HG03520 (cell line): ENCODE data around the gene GADD45G.

ENCODE experiments used
- ATAC-seq: cut with Tn5 transposase; IDR thresholded peaks from one replicate; pipeline ENCODE4 v1.9.1; 2021; ENCODE audit warnings: mild to moderate bottlenecking, moderate library complexity; ENCODE audit not compliant: unreplicated experiment

GADD45G gene

DNA sequence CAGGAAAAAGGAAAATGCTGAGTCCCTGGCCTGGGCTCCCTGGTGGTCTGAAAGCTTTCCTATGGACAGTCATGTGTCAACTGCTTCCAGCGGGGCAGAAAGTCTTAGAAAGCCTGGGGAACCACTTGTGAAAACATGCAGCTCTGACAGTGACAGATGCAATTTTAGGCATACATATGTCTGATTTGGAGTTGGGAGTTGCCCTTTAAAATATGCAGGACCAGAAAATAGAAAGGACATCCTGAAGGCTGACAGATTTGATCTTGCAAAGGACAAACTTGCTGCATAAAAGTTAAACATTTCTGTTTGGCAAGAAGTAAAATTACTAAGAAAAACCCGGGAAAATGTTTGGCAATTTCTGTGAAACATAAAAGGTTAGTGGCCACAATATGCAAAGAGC lies 23.8 kb downstream of the GADD45G start:
- no peak for ATAC-seq

DNA sequence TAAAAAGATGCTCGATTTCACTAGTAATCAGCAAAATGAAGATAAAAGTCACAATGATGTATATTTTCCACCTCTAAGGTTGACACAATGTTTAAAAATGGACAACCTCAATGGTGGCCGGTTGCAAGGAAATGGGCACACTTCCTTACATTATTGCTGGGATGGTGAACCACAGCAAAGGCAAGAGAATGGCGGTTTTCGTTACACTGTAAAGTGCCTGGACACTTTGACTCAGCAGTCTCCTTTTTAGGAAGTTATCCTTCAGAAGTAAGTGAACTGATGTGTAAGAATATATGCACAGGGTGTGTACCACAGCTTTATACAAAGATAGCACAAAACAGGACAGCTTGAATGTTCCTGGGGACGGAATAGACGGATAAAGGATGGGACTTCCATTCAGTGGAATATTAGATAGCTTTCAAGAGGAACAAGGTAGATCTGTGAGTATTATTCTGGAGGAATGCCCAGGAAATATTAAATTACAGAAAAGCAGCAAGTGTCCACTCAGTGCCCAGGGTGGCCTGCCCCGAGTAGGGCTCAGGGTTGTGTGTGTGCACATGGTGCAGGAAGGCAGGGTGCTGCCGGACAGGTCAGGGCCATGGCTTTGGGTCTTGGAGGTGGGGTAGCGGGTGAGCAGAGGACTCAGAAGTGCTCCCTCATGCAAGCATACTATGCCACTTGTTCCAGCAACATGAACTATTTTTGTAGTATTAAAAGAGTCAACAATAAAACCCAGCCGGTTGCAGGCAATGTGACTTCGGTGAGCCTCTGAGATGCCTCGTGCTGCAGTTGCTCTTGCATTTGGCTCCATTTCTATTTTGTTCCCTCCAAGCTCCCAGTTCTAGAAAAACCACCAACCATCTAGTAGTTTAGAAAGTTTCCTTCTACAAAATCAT lies 24.5 kb downstream of the GADD45G start:
- ATAC-seq, result no peak

DNA sequence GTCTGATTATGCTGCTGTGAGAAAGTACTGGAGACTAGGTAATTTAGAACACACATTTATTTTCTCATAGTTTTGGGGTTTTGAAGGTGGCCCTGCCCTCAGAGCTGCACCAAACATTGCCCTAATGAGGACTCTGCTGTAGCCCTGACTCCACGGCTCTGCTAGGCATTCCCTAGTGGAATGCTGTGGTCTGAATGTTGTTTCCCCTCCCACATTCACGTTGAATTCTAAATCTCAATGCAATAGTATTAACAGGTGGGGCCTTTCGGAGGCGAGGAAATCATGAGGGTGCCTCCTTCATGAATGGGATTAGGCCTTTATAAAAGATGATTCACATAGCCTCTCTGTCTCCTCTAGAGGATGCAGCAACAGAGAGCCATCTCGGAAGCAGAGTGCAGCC lies 25.7 kb downstream of the GADD45G start:
- no peak for ATAC-seq

DNA sequence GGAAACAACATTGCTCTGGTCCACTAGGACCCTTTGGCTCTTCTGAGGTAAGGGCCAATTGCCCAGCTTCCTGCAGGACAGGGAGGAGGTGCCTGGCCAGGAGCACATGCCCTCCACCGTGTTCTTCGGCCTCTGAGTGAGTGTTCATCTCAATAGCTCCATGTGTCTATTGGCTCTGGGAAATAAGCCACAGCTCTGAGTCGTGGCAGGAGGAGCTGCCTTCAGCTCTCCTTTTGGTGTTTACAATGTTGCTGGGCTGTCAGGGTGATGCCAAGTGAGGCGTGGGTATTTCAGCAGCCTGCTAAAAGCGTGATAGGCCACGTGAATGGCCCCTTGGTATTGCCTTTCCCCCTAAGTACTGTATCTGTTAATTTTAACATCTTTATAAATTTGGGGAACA lies 26.6 kb downstream of the GADD45G start:
- no peak for ATAC-seq

DNA sequence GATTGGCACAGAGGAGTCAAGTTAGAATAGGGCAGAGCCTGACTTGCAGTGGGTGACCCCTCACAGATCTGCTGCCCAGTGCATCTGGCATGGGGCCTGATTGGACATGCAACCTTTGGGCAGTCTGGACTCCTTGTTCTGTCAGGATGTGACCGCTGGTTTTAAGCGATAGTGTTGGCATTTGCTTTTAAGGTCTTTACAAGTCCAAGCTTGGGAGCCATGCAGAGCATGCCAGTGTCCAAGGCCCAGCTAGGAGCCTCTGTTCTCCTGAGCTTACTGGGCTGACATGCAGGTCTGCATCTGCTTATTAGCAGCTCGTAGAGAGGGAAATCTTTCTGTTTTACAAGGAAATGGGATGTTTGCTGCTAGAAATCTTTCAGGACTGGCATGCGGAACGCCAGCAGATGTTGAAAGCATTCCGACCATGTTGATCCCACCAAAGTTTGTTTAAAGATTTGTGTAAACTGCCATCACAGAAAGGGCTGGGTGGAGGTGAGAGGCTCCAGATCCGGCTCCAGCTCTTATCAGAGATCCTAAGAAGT lies 27.5 kb downstream of the GADD45G start:
- no peak for ATAC-seq

DNA sequence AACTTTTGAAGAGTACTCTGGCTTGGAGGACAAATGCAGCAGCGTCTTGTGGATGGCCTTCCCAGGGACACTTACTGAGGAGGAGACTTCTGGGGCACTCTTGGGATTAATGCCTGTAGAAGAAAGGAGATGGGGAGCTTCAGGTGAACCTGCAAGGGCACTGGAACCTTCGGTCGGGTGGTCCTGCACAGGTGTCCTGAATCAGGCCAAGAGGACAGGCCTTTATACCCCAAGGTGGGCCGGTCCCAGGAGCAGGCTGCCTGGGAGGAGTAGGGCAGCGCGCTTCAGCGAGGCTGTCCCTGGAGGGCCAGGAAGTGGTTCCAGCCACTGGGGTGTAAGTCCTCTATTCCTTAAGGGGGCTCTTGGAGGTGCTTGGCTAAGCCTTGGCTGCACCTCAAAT lies 27.9 kb downstream of the GADD45G start:
- no peak for ATAC-seq

DNA sequence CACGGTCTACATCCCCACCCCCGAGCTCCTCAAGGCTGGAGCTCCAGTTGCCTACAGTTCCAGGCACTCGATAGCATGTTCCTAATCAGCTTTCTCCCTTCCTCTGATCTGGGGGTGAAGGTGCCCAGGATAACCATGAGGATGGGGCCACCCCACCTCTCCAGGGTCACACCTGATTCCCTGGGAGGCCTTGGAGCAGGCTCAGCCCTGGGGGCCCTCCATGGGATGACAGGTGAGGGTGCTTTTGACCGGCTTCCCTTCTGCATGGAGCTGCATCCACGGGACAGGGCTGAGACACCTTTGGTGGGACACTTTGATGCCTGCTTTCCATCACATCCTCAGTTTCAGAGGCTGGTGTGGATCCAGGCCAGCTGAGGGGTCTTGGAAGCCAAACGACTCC lies 28.6 kb downstream of the GADD45G start:
- ATAC-seq, result no peak

DNA sequence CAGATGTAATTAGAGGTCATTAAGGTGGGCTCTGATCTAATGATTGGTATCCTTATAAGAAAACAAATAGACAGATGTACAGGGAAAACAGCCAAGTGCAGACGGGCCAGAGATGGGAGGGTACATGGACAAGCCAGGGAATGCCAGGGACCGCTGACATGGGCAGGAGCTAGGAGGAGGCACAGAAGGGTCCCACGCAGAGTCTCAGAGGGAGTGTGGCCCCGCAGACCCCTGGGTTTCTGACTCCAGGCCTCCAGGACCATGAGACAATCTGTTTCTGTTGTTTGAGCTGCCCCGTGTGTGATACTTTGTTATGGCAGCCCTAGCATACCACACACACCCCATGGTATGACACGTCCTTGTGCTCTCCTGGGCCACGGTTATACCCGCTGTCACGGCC lies 29.1 kb downstream of the GADD45G start:
- ATAC-seq, result no peak

DNA sequence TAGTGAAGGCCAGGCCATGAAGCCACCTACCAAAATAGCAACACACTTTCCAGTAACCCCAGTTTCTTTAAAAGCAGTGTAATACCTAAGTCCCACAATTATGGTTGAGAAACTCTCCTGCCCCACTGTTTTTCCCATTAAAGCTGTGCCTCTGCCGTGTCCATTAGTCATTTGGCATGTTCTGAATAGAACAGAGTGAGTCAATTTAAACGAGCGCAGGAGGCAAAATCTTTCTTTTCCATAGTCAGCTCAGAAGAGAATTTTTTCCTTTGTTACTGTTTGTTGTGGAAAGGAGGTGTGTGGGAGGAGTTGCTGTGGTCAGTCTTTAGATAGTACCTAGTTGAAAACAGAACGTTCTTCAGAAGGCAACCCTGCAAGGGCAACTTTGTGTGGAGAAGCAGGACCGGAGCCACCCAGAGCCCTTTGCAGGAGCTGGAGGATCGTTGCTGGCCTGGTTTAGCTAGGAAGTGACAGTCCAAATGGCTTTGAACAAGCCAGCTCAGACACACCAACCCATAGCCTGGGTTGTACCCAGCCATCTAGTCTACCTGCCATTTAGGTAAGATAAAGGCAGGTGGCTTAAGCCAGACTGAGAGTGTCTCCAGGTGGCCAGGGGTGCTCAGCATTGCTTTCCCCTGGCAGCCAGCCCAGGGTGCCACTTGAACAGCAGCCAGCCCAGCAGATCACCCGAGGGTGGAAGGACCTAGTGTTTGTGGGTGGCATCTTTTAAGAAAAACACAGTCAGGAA lies 30.4 kb downstream of the GADD45G start:
- ATAC-seq, result no peak

DNA sequence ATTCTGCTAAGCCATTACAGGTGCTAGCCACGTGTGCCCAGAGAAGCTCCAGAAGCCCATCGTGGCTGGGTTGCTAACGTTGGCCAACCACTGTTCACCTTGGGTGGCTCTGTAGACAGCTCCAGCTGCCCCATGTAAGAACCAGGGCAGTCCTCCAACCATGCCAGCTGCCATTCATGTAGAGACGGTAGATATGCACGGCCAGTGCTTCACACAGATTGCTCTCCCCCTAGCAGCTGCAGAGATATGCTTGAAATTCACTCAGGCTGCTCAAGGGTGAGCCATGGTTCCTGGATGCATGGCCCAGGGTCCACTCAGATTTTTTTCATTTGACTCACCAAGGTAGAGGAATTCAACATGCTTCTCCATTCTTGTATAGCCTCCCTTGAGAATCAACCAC lies 31.0 kb downstream of the GADD45G start:
- ATAC-seq, result no peak

DNA sequence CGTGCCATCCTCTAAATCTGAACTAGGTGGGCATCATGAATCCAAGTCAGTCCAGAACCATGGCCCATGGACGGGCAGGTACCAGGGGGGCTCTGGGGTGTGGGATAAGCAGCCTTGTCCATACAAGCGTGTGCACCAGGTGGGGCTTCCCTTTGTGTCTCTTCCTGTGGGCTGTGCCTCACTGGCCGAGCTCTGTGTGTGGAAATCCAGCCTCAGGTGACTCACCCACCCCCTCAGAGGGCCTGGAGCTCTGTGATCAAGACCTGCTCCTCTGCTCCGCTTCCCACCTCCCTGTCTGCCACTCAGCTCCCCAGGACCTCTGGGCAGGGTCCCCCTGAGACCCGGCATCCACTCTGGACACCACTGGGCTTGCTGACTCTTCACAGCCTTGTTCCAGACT lies 33.0 kb downstream of the GADD45G start:
- no peak for ATAC-seq

DNA sequence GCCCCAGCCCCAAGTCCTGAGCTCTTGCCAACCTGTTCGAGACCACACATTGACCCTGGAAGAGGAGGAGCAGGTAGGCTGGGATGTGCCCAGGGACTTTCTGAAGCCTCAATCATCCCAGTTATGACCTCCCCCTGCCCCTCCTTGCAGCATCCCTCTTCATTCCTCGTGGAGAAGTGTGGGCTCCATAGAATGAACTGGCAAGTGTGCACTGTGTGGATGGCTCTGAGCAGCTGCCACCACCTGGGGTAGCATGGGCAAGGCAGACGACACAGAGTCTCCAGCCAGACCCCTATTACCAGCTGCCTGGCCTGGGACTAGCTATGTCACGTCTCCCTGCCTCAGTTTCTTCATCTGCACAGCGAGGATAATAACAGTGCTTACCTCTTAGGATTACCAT lies 33.5 kb downstream of the GADD45G start:
- ATAC-seq, result no peak

DNA sequence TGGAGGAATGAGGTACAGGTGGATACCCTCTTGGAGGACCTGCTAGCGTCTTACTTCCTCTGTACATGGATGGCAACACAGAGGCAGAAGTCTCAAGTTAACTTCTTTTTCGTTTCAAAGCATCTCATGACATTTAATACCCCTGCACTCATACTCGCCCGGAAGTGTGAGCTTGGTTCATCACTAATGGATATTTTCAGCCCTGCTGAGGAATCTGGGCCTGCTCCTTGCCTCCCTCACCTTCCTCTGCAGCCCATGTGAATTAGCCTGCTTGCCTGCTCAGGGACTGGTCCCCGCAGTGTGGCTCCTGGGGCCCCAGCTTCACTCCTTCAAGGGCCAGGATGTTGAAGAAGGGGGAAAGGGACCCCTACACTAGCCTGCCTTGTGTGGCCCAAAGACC lies 34.1 kb downstream of the GADD45G start:
- ATAC-seq, result no peak

DNA sequence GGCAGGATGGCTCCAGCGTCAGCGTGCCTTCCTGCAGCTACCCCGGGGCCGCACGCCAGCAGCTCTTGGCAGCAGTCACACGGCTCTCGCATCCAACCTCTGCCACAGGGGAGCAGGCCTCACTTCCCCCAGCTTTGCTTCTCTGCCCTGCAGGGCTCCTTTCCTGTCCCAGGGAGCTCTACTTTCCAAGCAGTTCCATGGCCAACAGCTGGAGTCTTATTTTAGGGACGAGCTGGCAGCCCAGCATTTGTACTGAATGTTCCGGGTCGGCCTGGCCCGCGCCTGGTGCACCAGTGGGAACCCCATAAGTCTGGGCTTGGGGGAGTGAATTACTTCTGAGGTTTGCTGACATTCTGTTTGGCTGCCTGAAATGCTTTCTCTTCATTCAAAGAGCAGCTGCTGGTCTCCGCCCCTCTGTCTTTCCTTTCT lies 34.6 kb downstream of the GADD45G start:
- ATAC-seq, result no peak

DNA sequence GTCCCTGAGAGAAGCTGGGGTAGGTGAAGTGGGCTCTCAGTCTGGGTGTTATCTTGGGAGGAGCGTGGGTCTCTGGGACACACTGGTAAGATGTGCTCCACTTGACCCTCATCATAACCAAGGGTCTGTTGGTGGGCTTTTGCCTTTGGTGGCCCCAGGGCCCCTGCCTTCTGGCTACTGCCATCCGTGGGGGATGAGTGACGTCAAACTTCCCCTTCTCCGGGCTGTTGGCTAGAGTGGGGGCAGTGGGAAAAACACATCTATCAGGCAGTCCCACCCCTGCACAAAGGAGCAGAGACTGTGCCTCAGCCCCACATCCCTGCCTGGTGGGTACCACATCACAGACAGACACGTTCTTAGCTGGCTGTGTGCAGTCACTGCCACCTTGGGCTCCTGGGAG lies 35.1 kb downstream of the GADD45G start:
- no peak for ATAC-seq

DNA sequence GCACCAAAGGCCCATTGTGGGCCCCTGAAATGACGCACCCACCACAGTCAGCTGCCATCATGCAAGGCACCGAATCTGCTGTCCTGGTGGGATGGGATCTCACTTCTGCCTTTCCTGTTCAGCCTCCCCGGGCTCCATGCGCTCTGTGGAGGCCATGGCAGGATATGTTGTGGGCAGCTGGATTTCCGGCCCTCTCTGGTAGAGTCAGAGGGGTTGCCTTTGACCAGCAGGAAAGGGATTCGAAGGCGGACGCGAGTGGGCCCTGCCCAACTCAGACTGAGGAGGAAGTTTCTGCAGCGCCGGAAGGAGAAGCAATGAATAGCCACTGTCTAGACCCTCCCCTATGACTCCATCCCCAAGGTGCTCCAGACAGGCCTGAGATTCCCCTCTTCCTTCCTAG lies 35.5 kb downstream of the GADD45G start:
- ATAC-seq, result no peak

DNA sequence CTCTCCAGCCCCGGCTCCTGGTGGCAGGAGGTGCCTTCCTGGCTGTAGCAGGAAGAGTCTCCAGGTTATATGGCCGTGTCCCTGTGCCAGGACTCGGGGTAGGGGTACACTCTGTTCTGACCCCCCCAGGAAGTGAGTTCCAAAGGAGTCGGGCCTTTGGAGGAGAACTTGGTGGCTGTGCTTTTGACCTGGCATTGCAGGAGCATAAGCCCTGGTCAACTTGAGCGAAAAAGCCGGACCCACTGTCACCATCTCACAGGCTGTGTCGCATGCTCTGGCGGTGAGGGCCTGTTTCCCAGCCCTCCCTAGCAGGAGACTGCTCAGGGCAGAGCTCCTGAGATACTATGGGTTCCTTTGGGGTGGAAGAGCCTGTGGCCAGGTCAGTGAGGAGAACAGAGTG lies 36.0 kb downstream of the GADD45G start:
- no peak for ATAC-seq

DNA sequence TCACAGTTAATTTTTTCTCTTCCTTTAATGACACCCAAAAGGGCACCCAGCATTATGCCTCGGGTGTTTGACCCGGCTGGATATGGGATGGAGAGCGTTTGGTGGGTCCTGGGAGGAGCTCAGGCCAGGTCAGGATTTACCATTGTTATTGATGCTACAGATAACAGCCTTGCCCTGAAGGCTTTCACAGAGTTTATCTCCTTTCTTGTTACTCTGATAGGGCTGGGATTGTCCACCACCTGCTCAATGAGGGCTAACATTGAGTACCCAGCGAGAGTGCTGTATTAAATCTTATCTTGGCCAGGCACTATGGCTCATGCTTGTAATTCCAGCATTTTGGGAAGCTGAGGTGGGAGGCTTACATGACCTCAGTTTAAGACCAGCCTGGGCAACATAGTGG lies 37.2 kb downstream of the GADD45G start:
- no peak for ATAC-seq

DNA sequence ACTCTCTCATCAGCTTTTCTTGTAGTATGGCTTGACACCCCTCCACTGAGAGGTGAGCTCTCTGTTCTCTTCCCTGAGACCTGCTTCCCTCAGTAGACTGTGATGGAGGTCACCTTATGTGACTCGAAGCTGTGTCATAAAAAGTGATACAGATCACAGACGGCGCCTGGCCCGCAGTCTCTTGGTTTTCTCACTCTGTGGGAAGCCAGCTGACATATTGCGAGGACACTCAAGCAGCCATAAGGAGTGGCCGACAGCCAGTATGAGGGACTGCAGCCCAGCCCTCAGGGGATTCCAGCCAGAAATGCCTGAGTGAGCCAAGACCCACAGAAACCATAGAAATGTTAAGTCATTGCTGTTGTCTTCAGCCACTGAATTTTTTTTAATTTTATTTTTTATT lies 38.0 kb downstream of the GADD45G start:
- no peak for ATAC-seq

DNA sequence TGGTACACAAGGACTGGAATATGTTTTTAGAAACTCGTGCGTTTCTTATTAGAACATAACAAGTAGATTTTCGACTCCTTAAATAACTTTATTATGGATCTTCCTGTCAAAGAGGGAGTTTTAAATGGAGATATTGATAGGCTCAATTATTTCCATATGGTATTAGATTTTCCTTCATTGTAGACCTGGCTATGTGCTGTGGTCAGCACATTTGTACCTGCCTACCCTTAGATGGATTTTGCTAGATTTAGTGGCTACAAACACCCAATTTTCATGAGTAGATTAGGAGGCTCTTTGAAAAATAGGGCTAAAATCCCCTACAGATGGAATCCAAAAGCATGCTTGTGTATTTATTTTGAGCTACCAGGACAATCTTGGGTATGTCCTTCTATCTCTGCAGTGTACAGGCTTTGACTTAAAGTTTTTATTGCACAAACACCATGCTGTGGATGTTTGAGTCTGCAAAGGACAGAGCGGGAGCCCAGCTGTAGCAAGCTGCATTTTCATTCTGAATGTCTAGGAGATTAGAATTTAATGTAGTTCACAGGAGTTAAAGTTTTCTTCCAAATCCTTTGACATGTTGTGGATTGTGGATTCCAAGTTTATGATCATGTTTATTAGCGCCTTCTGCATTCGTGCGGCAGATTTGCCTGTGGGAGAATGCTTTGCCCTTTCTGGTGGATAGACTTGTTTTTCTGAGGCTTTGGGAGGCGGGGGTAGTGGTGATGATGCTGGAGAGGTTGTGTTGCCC lies 41.6 kb downstream of the GADD45G start:
- ATAC-seq, result no peak

DNA sequence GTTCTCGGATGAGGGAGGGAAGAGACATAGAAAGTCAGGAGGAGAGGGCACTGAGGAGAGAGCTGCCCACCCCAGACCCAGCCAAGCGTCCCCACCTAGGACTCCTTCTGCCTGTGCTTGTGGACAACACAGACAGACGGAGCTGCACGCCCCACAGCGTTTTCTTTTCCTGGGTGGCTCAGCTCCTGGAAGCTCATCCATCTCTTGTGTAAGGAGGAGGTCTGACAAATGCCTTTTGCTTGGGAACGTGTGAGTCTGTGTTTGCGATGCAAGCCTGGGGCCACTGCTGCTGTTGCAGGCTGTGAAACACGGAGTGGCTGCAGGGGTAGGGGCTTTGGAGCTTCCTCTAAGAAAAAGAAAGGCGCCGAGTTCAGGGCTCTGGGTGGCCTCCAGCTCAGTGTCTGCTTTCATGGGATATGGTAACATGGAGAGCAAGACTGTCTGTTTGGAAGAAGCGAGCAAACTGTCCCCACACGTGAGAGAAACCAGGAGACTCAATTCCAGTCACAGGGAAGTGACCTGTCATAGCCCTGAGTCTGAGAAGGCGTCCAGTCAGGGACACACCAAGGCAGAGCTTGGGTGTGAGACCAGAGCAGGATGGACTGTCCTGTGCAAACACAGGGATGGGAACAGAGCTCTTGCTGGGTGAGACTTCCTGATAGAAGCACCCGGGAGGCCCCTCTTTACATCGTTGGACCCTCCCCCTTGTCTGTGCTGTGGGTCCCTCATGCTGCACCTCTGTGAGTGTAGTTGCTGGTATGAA lies 42.7 kb downstream of the GADD45G start:
- no peak for ATAC-seq
